HepG2 (cell line): ENCODE measurements around the gene COL4A2. TPM values are rescaled to one million over a fixed set of nuclear protein-coding genes. Genes with fewer than 3 reads are reported as not detected.

Source experiments
- ATAC-seq: fragments of 200-7000 bp; cut with Tn5 transposase; 3 replicates; pipeline ENCODE4 v1.9.1; 2020; ENCODE audit warnings: mild to moderate bottlenecking, moderate library complexity
- BruUV-seq: library from RNA; stranded (reverse); fragments of 400-500 nt; replicated peaks from 2 replicates; lab custom pipeline; 2021; lab: Mats Ljungman, UMichigan
- CTCF ChIA-PET: fragments of 300-600 bp; formaldehyde crosslinking; extraction: SDS; loops from one replicate; lab custom pipeline; 2021; ENCODE audit warnings: low total read pairs, inconsistent platforms, low intra/inter-chr PET ratio; lab: Yijun Ruan, JAX
- POLR2A ChIA-PET: fragments of 350-600 bp; sonication (Branson Sonifier 250); formaldehyde crosslinking; loops from one replicate; lab custom pipeline; 2020; ENCODE audit warnings: antibody characterized with exemption, inconsistent platforms; lab: Yijun Ruan, JAX
- DNase-seq: peaks from one replicate; pipeline ENCODE4 v3.0.0-alpha.2; 2015; ENCODE audit warnings: low spot score
- FAIRE-seq: peaks from 3 replicates; lab custom pipeline; 2011; peaks lifted over from hg19 to GRCh38; lab: Jason Lieb, UNC
- H2AFZ ChIP-seq: one replicate; pipeline ENCODE4 v1.6.1; 2011; ENCODE audit warnings: low read length, inconsistent platforms
- H3K27ac ChIP-seq: fragments of 300-600 bp; 3 replicates; pipeline ENCODE4 v1.8.0; 2011; ENCODE audit warnings: mixed run types, mild to moderate bottlenecking, mixed read lengths, low read length, inconsistent platforms; ENCODE audit not compliant: insufficient read depth; ENCODE audit errors: extremely low read length
- H3K27me3 ChIP-seq, 2 experiments: fragments of 200-600 bp in 1 of 2; 2 replicates in 1 of 2; 3 replicates in 1 of 2; pipeline versions ENCODE4 v1.6.0 to v1.8.0; 2011; ENCODE audit warnings: low read length in 2 of 2, mild to moderate bottlenecking in 2 of 2, moderate library complexity in 2 of 2, inconsistent platforms in 1 of 2; ENCODE audit not compliant: insufficient read depth in 2 of 2, control insufficient read depth in 1 of 2
- H3K36me3 ChIP-seq, 2 experiments: fragments of 200-600 bp in 1 of 2; replicated peaks in 1 of 2; 2 replicates in 1 of 2; 3 replicates in 1 of 2; pipeline versions ENCODE4 v1.5.1 to v1.8.0; 2011; ENCODE audit warnings: low read length in 2 of 2, inconsistent platforms in 1 of 2; ENCODE audit not compliant: insufficient read depth in 2 of 2, control insufficient read depth in 1 of 2
- H3K4me1 ChIP-seq: 2 replicates; pipeline ENCODE4 v1.5.1; 2012; ENCODE audit warnings: low read length, inconsistent platforms; ENCODE audit not compliant: insufficient read depth
- H3K4me2 ChIP-seq: 2 replicates; pipeline ENCODE4 v1.6.0; 2011; ENCODE audit warnings: low read depth, low read length, inconsistent platforms
- H3K4me3 ChIP-seq, 3 experiments: fragments of 200-600 bp in 1 of 3; sonication (generic), shearing (Covaris generic) in 1 of 3; replicated peaks in 1 of 3; 2 replicates each; pipeline ENCODE4 v1.5.1; 2011 to 2016; ENCODE audit warnings: low read length in 3 of 3, inconsistent platforms in 2 of 3, low read depth in 2 of 3, mild to moderate bottlenecking in 2 of 3, control low read depth in 1 of 3, mixed read lengths in 1 of 3; ENCODE audit not compliant: insufficient read depth in 1 of 3
- H3K79me2 ChIP-seq: one replicate; pipeline ENCODE4 v1.6.1; 2011; ENCODE audit warnings: low read length, inconsistent platforms; ENCODE audit not compliant: insufficient read depth
- H3K9ac ChIP-seq: 2 replicates; pipeline ENCODE4 v1.6.0; 2011; ENCODE audit warnings: mild to moderate bottlenecking, low read depth, low read length, inconsistent platforms; ENCODE audit not compliant: insufficient read depth
- H3K9me3 ChIP-seq: 2 replicates; pipeline ENCODE4 v1.5.1; 2012; ENCODE audit warnings: mild to moderate bottlenecking, low read length
- H4K20me1 ChIP-seq: 2 replicates; pipeline ENCODE4 v1.6.0; 2011; ENCODE audit warnings: inconsistent platforms, mild to moderate bottlenecking, low read length, moderate library complexity; ENCODE audit not compliant: insufficient read depth
- GFI1 ChIP-seq: sonication (generic); formaldehyde crosslinking; IDR thresholded peaks from 2 replicates; pipeline ENCODE4 v1.5.0; 2020; ENCODE audit warnings: missing genetic modification reagents, mild to moderate bottlenecking, borderline replicate concordance
- HDAC6 ChIP-seq: fragments of 200-600 bp; sonication (generic); IDR thresholded peaks from 2 replicates; pipeline ENCODE4 v1.7.0; 2017; ENCODE audit warnings: mild to moderate bottlenecking, antibody characterized with exemption, low read length, low read depth
- RNF2 ChIP-seq: fragments of 450-650 bp; conservative IDR thresholded peaks from 2 replicates; pipeline ENCODE4 v1.6.1; 2016; ENCODE audit warnings: low read depth
- TP53 ChIP-seq: sonication (generic); formaldehyde crosslinking; conservative IDR thresholded peaks from 2 replicates; pipeline ENCODE4 v1.4.0; 2020; ENCODE audit warnings: missing genetic modification reagents
- ZBTB44 ChIP-seq: sonication (generic); formaldehyde crosslinking; IDR thresholded peaks from 2 replicates; pipeline ENCODE4 v1.4.0; 2020; ENCODE audit warnings: missing genetic modification reagents
- ZNF567 ChIP-seq: sonication (generic); formaldehyde crosslinking; IDR thresholded peaks from 2 replicates; pipeline ENCODE4 v1.8.1; 2023; ENCODE audit warnings: mild to moderate bottlenecking, missing genetic modification reagents, borderline replicate concordance
- ZNF724P ChIP-seq: sonication (generic); formaldehyde crosslinking; IDR thresholded peaks from 2 replicates; pipeline ENCODE4 v1.8.0; 2022; ENCODE audit warnings: missing genetic modification reagents, borderline replicate concordance
- ZNF792 ChIP-seq: IDR thresholded peaks from 2 replicates; pipeline ENCODE4 v1.6.1; 2016
- ZNF83 ChIP-seq: sonication (generic); formaldehyde crosslinking; IDR thresholded peaks from 2 replicates; pipeline ENCODE4 v1.4.0; 2020; ENCODE audit warnings: missing genetic modification reagents, mild to moderate bottlenecking, borderline replicate concordance
- WGBS: methylation state at CpG from one replicate; pipeline ENCODE4 v1.1.6; 2017; ENCODE audit warnings: low lambda C conversion rate; 5-methylcytosine and 5-hydroxymethylcytosine counted together
- in situ Hi-C: cut with HindIII; loops from 2 replicates; pipeline ENCODE4 v1.10.0; 2017; ENCODE audit warnings: low pct_unique_long_range_greater_than_20kb; ENCODE audit not compliant: extremely low pct_ligation_motif_present
- intact Hi-C: fragments of 100-400 bp; cut with micrococcal nuclease; formaldehyde crosslinking; loops from one replicate; pipeline ENCODE4 v1.10.0; 2022; ENCODE audit not compliant: unreplicated experiment
- polyA plus RNA-seq, 8 experiments: library from polyadenylated mRNA; depleted of rRNA in 3 of 8; stranded (reverse) in 7 of 8; unstranded in 1 of 8; fragments of >200 nt; fragmentation: Illumina TruSeq in 4 of 8; extraction: Trizol in 4 of 8; gene quantifications; 2 replicates each; pipeline versions ENCODE4 v1.2.1 to v1.2.3, GENCODE V29; 2011 to 2016; ENCODE audit warnings: low read depth in 4 of 8, missing spikeins in 1 of 8, mixed read lengths in 1 of 8; ENCODE audit not compliant: insufficient read depth in 1 of 8
- total RNA-seq, 5 experiments: library from RNA; depleted of rRNA; stranded (reverse); fragments of >200 nt; fragmentation: Illumina TruSeq; extraction: Trizol; gene quantifications; 2 replicates each; pipeline ENCODE4 v1.2.3, GENCODE V29; 2016; ENCODE audit warnings: low read depth in 1 of 5
- TF ChIP-seq, protein P1 (sequence below): sonication (generic); formaldehyde crosslinking; IDR thresholded peaks from 2 replicates; pipeline ENCODE4 v1.5.0; 2020; ENCODE audit warnings: missing genetic modification reagents, mild to moderate bottlenecking, borderline replicate concordance

The COL4A2 gene
- total and polyA plus RNA-seq, 2 of the 13 experiments (the other 11 are each of a cell fraction or from before 2014, with no cell fraction given) = 0.22 to 1.9 TPM

- no peak overlapping the region for H3K27ac ChIP-seq
Observed at GRCh38 chr13:110525328-110526319, 218.5 kb downstream of the COL4A2 start.

DNA sequence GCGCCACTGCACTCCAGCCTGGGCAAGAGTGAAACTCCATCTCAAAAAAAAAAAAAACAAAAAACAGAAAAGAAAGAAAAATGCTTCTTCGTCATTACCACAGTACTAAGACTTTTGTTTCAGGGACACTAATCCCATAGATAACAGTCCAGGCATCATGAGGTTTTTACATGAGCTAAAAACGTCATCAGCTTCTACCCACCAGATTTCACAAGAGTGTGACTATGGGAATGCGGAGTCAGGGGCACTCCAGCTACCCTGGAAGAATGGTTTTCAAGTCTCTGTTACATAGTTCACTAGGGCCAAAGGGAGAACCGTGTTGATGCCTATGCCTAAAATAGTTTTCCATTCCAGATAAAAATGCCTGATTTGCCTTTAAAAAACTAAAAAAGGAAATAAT lies 221.3 kb downstream of the COL4A2 start:
- H3K4me3 ChIP-seq = no peak overlapping the region
- no peak for DNase-seq
- no TSS peak for BruUV-seq
- peaks cover 1 to 13% of the 10 kb centered on the region in 2 experiments; a peak in 4 of 5 replicates for H3K36me3 ChIP-seq
- ChIA-PET POLR2A (no interaction called here), CTCF (no interaction called here)
- no peak overlapping the region for H3K9ac ChIP-seq
- in situ Hi-C loops = no loop called here
- H3K27me3 ChIP-seq = no peaks in the 10 kb centered on the region
- no peak overlapping the region for H3K27ac ChIP-seq
- H3K4me1 ChIP-seq = peaks cover 34% of the 10 kb centered on the region
- TF ChIP-seq RNF2 (no peak), ZNF567 (CRISPR knock-in tag) (no peak), ZNF724P (CRISPR knock-in tag) (no peak), TP53 (no peak), ZNF792 (CRISPR knock-in tag) (no peak), ZNF83 (no peak), ZBTB44 (no peak), HDAC6 (no peak)
- TF ChIP-seq, protein P1, sequence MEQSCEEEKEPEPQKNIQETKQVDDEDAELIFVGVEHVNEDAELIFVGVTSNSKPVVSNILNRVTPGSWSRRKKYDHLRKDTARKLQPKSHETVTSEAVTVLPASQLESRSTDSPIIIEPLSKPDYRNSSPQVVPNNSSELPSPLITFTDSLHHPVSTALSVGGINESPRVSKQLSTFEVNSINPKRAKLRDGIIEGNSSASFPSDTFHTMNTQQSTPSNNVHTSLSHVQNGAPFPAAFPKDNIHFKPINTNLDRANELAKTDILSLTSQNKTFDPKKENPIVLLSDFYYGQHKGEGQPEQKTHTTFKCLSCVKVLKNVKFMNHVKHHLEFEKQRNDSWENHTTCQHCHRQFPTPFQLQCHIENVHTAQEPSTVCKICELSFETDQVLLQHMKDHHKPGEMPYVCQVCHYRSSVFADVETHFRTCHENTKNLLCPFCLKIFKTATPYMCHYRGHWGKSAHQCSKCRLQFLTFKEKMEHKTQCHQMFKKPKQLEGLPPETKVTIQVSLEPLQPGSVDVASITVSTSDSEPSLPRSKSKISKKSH = no peak
- TF ChIP-seq, all 625 proteins: peak for 0
- FAIRE-seq (no peak), ATAC-seq (no peak)
- intact Hi-C loops = no loop called here
- WGBS = 91% methylated on average over 5 of the region's 5 CpGs
- Histone ChIP-seq H3K4me2 (no peak overlapping the region), H3K9me3 (no peaks in the 10 kb centered on the region), H4K20me1 (peaks cover 21% of the 10 kb centered on the region; the same call in 1 of the 2 replicates), H2AFZ (no peak overlapping the region), H3K79me2 (peaks cover 17% of the 10 kb centered on the region)

More at GRCh38 chr13:110525328-110526319, 218.5 kb downstream of the COL4A2 start:
- H3K27me3 ChIP-seq = no peaks in the 10 kb centered on the region
- peaks cover 14% of the 10 kb centered on the region for H3K79me2 ChIP-seq
- intact Hi-C loops = loop anchor here (2.0 kb wide), 1 partner anchor 35 kb away; the partner anchor contains the start of gene RAB20
- ChIA-PET POLR2A (interaction anchor here (1.0 kb wide), 1 partner anchor 30 kb away, joined by 3 read pairs; no protein-coding TSS in a partner anchor), CTCF (no interaction called here)
- H3K4me3 ChIP-seq = no peak overlapping the region
- peaks cover 26% of the 10 kb centered on the region for H4K20me1 ChIP-seq
- FAIRE-seq (no peak), DNase-seq (no peak), ATAC-seq (no peak)
- H3K4me1 ChIP-seq = peaks cover 42% of the 10 kb centered on the region
- no peaks in the 10 kb centered on the region for H3K9me3 ChIP-seq
- in situ Hi-C loops = no loop called here
- BruUV-seq = no TSS peak
- no peak overlapping the region for H2AFZ ChIP-seq
- WGBS = 75% methylated on average over 13 of the region's 25 CpGs
- H3K36me3 ChIP-seq = peaks cover 6 to 29% of the 10 kb centered on the region in 2 experiments
- no peak for TF ChIP-seq GFI1 (CRISPR knock-in tag)
- TF ChIP-seq, all 625 proteins: peak for 0
- Histone ChIP-seq H3K4me2 (no peak overlapping the region), H3K9ac (no peak overlapping the region)
